Activated CD8-positive, alpha-beta T cell treated with anti-CD3 and anti-CD28 coated beads for 36 hours (primary cell): ENCODE measurements around the gene DNAJC16. TPM values are rescaled to one million over a fixed set of nuclear protein-coding genes. Genes with fewer than 3 reads are reported as not detected.

ENCODE experiments used
- ATAC-seq: fragments of 200-7000 bp; cut with Tn5 transposase; one replicate; pipeline ENCODE4 v1.10.0; 2021; ENCODE audit warnings: mild to moderate bottlenecking, moderate library complexity
- CTCF ChIA-PET: fragments of 350-600 bp; sonication (Branson Sonifier 250); formaldehyde crosslinking; loops from one replicate; lab custom pipeline; 2021; ENCODE audit warnings: antibody characterized with exemption; lab: Charles Lee
- POLR2A ChIA-PET: fragments of 350-600 bp; sonication (Branson Sonifier 250); formaldehyde crosslinking; loops from one replicate; lab custom pipeline; 2021; ENCODE audit warnings: antibody characterized with exemption; lab: Charles Lee
- DNase-seq: peaks from one replicate; pipeline ENCODE4 v3.0.0-alpha.2; 2020
- H3K27ac Mint-ChIP-seq: one replicate; pipeline ENCODE4 v1.8.0; 2021; ENCODE audit warnings: mild to moderate bottlenecking, mixed read lengths
- H3K27me3 Mint-ChIP-seq: one replicate; pipeline ENCODE4 v1.8.0; 2021; ENCODE audit warnings: mixed read lengths
- H3K36me3 Mint-ChIP-seq: one replicate; pipeline ENCODE4 v1.8.0; 2021; ENCODE audit warnings: low read depth, mixed read lengths
- H3K4me1 Mint-ChIP-seq: one replicate; pipeline ENCODE4 v1.8.0; 2021; ENCODE audit warnings: low read depth, mixed read lengths
- H3K4me3 Mint-ChIP-seq: one replicate; pipeline ENCODE4 v1.8.0; 2021; ENCODE audit warnings: mild to moderate bottlenecking, moderate library complexity, mixed read lengths
- H3K9me3 Mint-ChIP-seq: one replicate; pipeline ENCODE4 v1.8.0; 2021; ENCODE audit warnings: mixed read lengths
- intact Hi-C: fragments of 100-400 bp; cut with micrococcal nuclease; formaldehyde crosslinking; loops from one replicate; pipeline ENCODE4 v1.10.0; 2022
- total RNA-seq, 2 experiments: library from RNA; stranded (reverse); gene quantifications; one replicate each; pipeline ENCODE4 v1.2.3, GENCODE V29; 2021
- TF ChIP-seq, protein P1 (sequence below): fragments of 200-600 bp; IDR thresholded peaks from one replicate; pipeline ENCODE4 v1.8.0; 2022; ENCODE audit warnings: antibody characterized with exemption, mild to moderate bottlenecking

The DNAJC16 gene
- total RNA-seq, 2 experiments from 2014 or later: 10.0 to 13.0 TPM

- no peak overlapping the region for H3K27ac Mint-ChIP-seq
- CTCF ChIA-PET: no interaction called here
- H3K4me1 Mint-ChIP-seq: no peaks in the 10 kb centered on the region
- TF ChIP-seq, protein P1, sequence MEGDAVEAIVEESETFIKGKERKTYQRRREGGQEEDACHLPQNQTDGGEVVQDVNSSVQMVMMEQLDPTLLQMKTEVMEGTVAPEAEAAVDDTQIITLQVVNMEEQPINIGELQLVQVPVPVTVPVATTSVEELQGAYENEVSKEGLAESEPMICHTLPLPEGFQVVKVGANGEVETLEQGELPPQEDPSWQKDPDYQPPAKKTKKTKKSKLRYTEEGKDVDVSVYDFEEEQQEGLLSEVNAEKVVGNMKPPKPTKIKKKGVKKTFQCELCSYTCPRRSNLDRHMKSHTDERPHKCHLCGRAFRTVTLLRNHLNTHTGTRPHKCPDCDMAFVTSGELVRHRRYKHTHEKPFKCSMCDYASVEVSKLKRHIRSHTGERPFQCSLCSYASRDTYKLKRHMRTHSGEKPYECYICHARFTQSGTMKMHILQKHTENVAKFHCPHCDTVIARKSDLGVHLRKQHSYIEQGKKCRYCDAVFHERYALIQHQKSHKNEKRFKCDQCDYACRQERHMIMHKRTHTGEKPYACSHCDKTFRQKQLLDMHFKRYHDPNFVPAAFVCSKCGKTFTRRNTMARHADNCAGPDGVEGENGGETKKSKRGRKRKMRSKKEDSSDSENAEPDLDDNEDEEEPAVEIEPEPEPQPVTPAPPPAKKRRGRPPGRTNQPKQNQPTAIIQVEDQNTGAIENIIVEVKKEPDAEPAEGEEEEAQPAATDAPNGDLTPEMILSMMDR: no peak
- no peak overlapping the region for H3K4me3 Mint-ChIP-seq
- ATAC-seq: no peak
- POLR2A ChIA-PET: no interaction called here
- intact Hi-C loops: no loop called here
- H3K27me3 Mint-ChIP-seq: no peaks in the 10 kb centered on the region
- H3K9me3 Mint-ChIP-seq: no peaks in the 10 kb centered on the region
- peaks cover 4% of the 10 kb centered on the region for H3K36me3 Mint-ChIP-seq
- no peak for DNase-seq
These were observed 34.1 kb upstream of the DNAJC16 start for GRCh38 chr1:15492596-15492995.

DNA sequence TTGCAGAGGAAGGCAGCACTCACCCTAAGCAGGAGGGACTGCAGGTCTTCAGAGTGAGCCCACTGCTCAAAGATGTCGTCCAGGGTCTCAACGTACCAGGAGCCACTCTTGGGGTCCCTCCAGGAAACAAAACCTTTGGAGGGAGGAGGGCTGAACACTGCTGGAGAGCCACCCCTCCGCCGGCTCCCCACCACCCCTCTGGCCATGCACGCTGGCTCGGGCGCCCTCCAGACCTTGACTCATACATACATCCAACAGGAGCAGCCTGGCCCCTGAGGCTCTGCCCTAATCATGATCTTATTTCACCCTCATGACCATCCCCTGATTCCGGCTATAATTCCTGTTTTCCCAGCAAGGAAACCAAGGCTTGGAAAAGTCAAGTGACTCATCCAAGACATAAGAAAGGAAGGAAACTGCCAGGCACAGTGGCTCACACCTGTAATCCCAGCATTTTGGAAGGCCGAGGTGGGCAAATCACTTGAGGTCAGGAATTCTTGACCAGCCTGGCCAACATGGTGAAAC is 32.7 kb upstream of the DNAJC16 start:
- ChIA-PET CTCF (no interaction called here), POLR2A (no interaction called here)
- Mint-ChIP-seq H3K9me3 (no peaks in the 10 kb centered on the region), H3K27me3 (no peaks in the 10 kb centered on the region), H3K4me3 (no peak overlapping the region), H3K4me1 (no peaks in the 10 kb centered on the region), H3K27ac (no peak overlapping the region), H3K36me3 (peaks cover 6% of the 10 kb centered on the region)
- no peak for DNase-seq
- intact Hi-C loops: no loop called here
- TF ChIP-seq, protein P1: no peak
- no peak for ATAC-seq

GRCh38 chr1:15500184-15501178 is 26.2 kb upstream of the DNAJC16 start:
- H3K4me3 Mint-ChIP-seq: no peak overlapping the region
- H3K9me3 Mint-ChIP-seq: no peaks in the 10 kb centered on the region
- peaks cover 4% of the 10 kb centered on the region for H3K36me3 Mint-ChIP-seq
- intact Hi-C loops: no loop called here
- CTCF ChIA-PET: interaction anchor here (0.7 to 1.2 kb wide), 5 partner anchors 52 to 180 kb away, joined by 3 to 5 read pairs (median 3); no protein-coding TSS in a partner anchor
- POLR2A ChIA-PET: no interaction called here
- DNase-seq (no peak), ATAC-seq (no peak)
- no peaks in the 10 kb centered on the region for H3K4me1 Mint-ChIP-seq
- H3K27ac Mint-ChIP-seq: no peak overlapping the region
- TF ChIP-seq, protein P1: no peak
- no peaks in the 10 kb centered on the region for H3K27me3 Mint-ChIP-seq

DNA sequence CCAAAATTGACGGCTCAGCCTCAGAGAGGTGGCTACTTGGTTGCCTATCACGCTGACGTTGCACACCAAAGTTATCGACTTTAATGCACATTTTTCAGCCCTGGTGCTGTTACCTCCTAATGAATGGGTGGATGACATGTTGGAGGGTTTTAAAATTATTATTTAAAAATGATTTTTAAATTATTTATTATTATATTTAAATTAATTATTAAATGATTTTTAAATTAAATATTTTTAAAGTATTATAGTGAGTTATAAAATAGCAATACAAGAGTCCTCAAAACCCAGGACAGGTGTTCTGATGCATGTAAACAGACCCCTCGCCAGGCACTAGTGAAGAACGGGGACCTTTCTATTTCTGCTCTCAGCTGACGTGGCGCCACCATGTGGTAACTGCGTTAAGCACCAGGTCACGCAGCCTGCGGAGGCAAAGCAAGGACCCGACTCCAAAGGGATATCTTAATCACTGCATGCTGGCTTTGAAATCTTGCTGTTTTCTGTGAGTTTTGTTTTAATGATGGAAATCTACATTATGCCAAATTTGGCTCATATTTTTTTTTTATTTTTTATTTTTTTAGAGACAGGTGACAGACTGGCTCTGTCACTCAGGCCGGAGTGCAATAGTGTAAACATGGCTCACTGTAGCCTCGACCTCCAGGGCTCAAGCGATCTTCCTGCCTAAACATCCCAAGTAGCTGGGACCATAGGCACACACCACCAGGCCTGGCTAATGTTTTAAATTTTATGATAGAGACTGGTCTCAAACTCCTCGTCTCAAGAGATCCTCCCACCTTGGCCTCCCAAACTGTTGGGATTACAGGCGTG is 25.2 kb upstream of the DNAJC16 start:
- ATAC-seq: peak; percentile 82
- ChIA-PET CTCF (interaction anchor here (0.6 to 1.1 kb wide), 5 partner anchors 70 to 1545 kb away, joined by 3 to 5 read pairs (median 3); no protein-coding TSS in a partner anchor), POLR2A (no interaction called here)
- TF ChIP-seq, protein P1: peak; percentile 73
- H3K4me1 Mint-ChIP-seq: no peaks in the 10 kb centered on the region
- no peak overlapping the region for H3K4me3 Mint-ChIP-seq
- intact Hi-C loops: no loop called here
- peaks cover 4% of the 10 kb centered on the region for H3K36me3 Mint-ChIP-seq
- no peaks in the 10 kb centered on the region for H3K27me3 Mint-ChIP-seq
- H3K9me3 Mint-ChIP-seq: no peaks in the 10 kb centered on the region
- peak; percentile 80 for DNase-seq
- no peak overlapping the region for H3K27ac Mint-ChIP-seq
